Activated naive CD4-positive, alpha-beta T cell treated with anti-CD3 and anti-CD28 coated beads, Interleukin-2, amount 10 ng/mL, durations not matched to agents 7 days and 5 days (primary cell): ENCODE results near the gene BRIP1.

Source experiments
- CTCF ChIA-PET: fragments of 350-600 bp; sonication (Branson Sonifier 250); formaldehyde crosslinking; loops from one replicate; lab custom pipeline; 2021; ENCODE audit warnings: antibody characterized with exemption; lab: Charles Lee
- DNase-seq: peaks from one replicate; pipeline ENCODE4 v3.0.0-alpha.2; 2020
- H3K27ac Mint-ChIP-seq: one replicate; pipeline ENCODE4 v1.8.0; 2021; ENCODE audit warnings: mild to moderate bottlenecking, moderate library complexity, mixed read lengths
- H3K27me3 Mint-ChIP-seq: one replicate; pipeline ENCODE4 v1.8.0; 2021; ENCODE audit warnings: mild to moderate bottlenecking, mixed read lengths
- H3K36me3 Mint-ChIP-seq: one replicate; pipeline ENCODE4 v1.8.0; 2021; ENCODE audit warnings: mixed read lengths
- H3K4me1 Mint-ChIP-seq: one replicate; pipeline ENCODE4 v1.8.0; 2021; ENCODE audit warnings: mixed read lengths
- H3K4me3 Mint-ChIP-seq: one replicate; pipeline ENCODE4 v1.8.0; 2021; ENCODE audit warnings: mild to moderate bottlenecking, moderate library complexity, mixed read lengths
- H3K9me3 Mint-ChIP-seq: one replicate; pipeline ENCODE4 v1.8.0; 2021; ENCODE audit warnings: mixed read lengths

The BRIP1 gene

GRCh38 chr17:61659437-61659836 lies 203.9 kb downstream of the BRIP1 start:
- H3K27me3 Mint-ChIP-seq, result peaks cover 5% of the 10 kb centered on the region
- CTCF ChIA-PET, result no interaction called here

GRCh38 chr17:61658183-61658582 lies 205.1 kb downstream of the BRIP1 start:
- Mint-ChIP-seq H3K27ac (no peak overlapping the region), H3K9me3 (no peaks in the 10 kb centered on the region), H3K27me3 (peaks cover 4% of the 10 kb centered on the region), H3K4me3 (no peak overlapping the region), H3K4me1 (no peaks in the 10 kb centered on the region), H3K36me3 (no peaks in the 10 kb centered on the region)
- DNase-seq, result no peak
- CTCF ChIA-PET, result no interaction called here

More at GRCh38 chr17:61659437-61659836, 203.9 kb downstream of the BRIP1 start:
- Mint-ChIP-seq H3K36me3 (no peaks in the 10 kb centered on the region), H3K4me3 (no peak overlapping the region), H3K9me3 (no peaks in the 10 kb centered on the region), H3K27ac (no peak overlapping the region), H3K4me1 (no peaks in the 10 kb centered on the region)
- DNase-seq, result no peak

DNA sequence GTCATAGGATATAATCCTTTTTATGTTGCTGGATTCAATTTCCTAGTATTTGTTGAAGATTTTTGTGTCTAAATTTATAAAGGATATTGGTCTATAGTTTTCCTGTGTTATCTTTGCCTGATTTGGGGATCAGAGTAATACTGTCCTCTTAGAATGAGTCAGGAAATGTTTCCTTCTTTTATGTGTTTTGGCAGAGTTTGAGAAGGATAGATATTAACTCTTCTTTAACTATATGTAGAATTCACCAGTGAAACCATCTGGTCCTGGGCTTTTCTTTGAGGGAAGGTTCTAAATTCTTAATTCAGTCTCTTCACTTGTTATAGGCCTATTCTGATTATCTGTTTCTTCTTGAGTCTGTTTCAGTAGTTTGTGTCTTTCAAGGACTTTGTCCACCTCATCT lies 206.0 kb downstream of the BRIP1 start:
- no peak overlapping the region for H3K4me3 Mint-ChIP-seq
- H3K27ac Mint-ChIP-seq, result no peak overlapping the region
- DNase-seq, result no peak
- H3K36me3 Mint-ChIP-seq, result no peaks in the 10 kb centered on the region
- peaks cover 4% of the 10 kb centered on the region for H3K27me3 Mint-ChIP-seq
- no peaks in the 10 kb centered on the region for H3K9me3 Mint-ChIP-seq
- no peaks in the 10 kb centered on the region for H3K4me1 Mint-ChIP-seq
- CTCF ChIA-PET, result no interaction called here

- H3K4me3 Mint-ChIP-seq, result no peak overlapping the region
- H3K4me1 Mint-ChIP-seq, result no peaks in the 10 kb centered on the region
- CTCF ChIA-PET, result no interaction called here
- H3K9me3 Mint-ChIP-seq, result no peaks in the 10 kb centered on the region
- no peak for DNase-seq
- no peaks in the 10 kb centered on the region for H3K36me3 Mint-ChIP-seq
- no peak overlapping the region for H3K27ac Mint-ChIP-seq
- H3K27me3 Mint-ChIP-seq, result peaks cover 4% of the 10 kb centered on the region
Observed at GRCh38 chr17:61656721-61657217, 206.6 kb downstream of the BRIP1 start.

- Mint-ChIP-seq H3K36me3 (no peaks in the 10 kb centered on the region), H3K27me3 (no peaks in the 10 kb centered on the region), H3K4me3 (no peak overlapping the region), H3K4me1 (no peaks in the 10 kb centered on the region), H3K9me3 (no peaks in the 10 kb centered on the region), H3K27ac (no peak overlapping the region)
- no peak for DNase-seq
- CTCF ChIA-PET, result no interaction called here
Observed at GRCh38 chr17:61650749-61651148, 212.6 kb downstream of the BRIP1 start.

GRCh38 chr17:61648587-61648986 lies 214.7 kb downstream of the BRIP1 start:
- peaks cover 10% of the 10 kb centered on the region for H3K27me3 Mint-ChIP-seq
- H3K4me3 Mint-ChIP-seq, result no peak overlapping the region
- no peak for DNase-seq
- no peaks in the 10 kb centered on the region for H3K4me1 Mint-ChIP-seq
- CTCF ChIA-PET, result interaction anchor here (1.1 to 1.8 kb wide), 2 partner anchors 11 to 13 kb away, joined by 3 to 4 read pairs; no protein-coding TSS in a partner anchor
- no peaks in the 10 kb centered on the region for H3K36me3 Mint-ChIP-seq
- H3K9me3 Mint-ChIP-seq, result no peaks in the 10 kb centered on the region
- H3K27ac Mint-ChIP-seq, result no peak overlapping the region

GRCh38 chr17:61647047-61647446 lies 216.3 kb downstream of the BRIP1 start:
- Mint-ChIP-seq H3K27ac (no peak overlapping the region), H3K4me1 (no peaks in the 10 kb centered on the region), H3K4me3 (no peak overlapping the region), H3K27me3 (peaks cover 14% of the 10 kb centered on the region), H3K36me3 (no peaks in the 10 kb centered on the region), H3K9me3 (no peaks in the 10 kb centered on the region)
- CTCF ChIA-PET, result no interaction called here
- no peak for DNase-seq

DNA sequence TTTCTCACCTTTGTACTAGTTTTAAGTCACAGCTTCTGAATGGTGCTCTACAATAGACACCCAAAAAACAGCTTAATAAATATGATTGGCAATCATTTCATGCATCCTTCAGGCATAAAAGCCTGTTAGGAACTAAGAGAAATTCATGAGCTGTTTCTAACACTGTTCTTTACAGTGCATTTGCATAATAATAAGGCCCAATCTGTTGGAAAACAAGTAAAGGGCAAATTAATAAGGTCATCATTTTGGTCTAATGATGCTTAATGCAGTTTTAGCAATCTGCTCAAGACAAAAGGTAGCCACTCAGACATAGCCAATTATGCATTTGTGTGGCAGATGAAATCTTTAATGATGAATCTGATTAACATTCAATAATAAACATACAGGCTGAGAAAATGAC lies 216.8 kb downstream of the BRIP1 start:
- Mint-ChIP-seq H3K4me3 (no peak overlapping the region), H3K9me3 (no peaks in the 10 kb centered on the region), H3K27me3 (peaks cover 14% of the 10 kb centered on the region), H3K4me1 (no peaks in the 10 kb centered on the region), H3K36me3 (no peaks in the 10 kb centered on the region), H3K27ac (no peak overlapping the region)
- CTCF ChIA-PET, result no interaction called here
- no peak for DNase-seq

GRCh38 chr17:61645920-61646319 lies 217.4 kb downstream of the BRIP1 start:
- DNase-seq, result no peak
- CTCF ChIA-PET, result no interaction called here
- Mint-ChIP-seq H3K4me1 (no peaks in the 10 kb centered on the region), H3K4me3 (no peak overlapping the region), H3K36me3 (no peaks in the 10 kb centered on the region), H3K27ac (no peak overlapping the region), H3K9me3 (no peaks in the 10 kb centered on the region), H3K27me3 (peaks cover 14% of the 10 kb centered on the region)

DNA sequence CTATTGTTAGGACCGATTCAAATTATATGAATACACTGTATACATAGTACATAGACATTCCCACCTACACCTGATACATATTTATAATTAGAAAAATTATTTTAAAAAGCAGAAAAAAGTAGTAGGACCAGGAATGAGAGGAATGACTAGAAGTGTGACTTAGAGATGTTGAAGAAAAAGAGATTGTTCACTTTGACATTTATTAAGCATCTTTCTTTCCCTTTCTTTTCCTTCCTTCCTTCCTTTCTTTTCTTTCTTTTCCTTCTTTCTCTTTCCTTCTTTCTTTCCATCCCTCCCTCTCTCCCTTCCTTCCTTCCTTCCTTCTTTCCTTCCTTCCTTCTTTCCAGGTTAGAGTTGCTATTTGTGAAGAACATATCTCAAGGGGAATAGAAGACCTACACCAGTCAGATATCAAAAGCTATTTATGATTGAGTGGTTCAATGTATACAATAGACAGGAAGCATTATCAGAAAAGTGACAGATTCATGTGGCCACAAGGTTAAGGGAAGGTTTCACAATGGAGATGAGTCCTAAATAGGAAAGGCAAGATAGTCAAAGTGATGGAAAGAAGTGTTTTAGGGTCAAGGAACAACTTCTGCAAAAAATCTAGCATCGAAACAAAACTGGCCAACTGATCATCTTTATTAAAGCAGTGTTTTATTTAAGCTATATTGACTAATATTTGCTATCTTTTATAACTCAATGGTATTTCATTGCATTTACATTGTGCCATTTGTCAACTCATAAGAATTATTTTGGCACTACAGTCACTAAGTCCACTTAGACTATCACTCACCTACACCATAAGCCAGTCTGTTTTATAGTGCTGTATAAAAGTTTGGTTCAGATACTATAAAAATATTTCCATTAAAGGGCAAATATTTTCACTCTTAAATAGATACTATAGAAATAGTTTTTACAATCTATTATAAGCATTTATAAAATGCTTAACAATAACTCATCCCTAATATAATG lies 218.2 kb downstream of the BRIP1 start:
- Mint-ChIP-seq H3K27ac (no peak overlapping the region), H3K9me3 (no peaks in the 10 kb centered on the region), H3K4me3 (no peak overlapping the region), H3K4me1 (no peaks in the 10 kb centered on the region), H3K27me3 (peaks cover 14% of the 10 kb centered on the region), H3K36me3 (no peaks in the 10 kb centered on the region)
- CTCF ChIA-PET, result no interaction called here
- no peak for DNase-seq

DNA sequence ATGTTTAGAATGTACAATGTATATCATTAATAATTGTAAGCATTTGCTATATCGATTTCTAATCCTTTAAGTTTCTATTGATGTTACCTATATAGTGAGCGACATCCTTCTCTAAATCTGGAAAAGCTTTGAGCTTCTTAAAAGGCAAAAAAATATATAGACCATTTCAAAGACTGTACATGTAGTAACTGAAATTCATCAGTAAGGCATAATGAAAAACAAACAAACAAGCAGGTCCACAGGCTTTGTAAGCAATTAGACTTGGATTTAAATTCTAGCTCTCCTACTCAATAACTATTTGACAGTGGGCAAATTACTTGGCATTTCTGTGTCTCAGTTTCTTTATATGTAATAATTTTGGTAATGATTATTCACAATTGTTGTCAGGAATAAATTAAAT lies 220.6 kb downstream of the BRIP1 start:
- H3K4me1 Mint-ChIP-seq, result no peaks in the 10 kb centered on the region
- CTCF ChIA-PET, result interaction anchor here (1.1 to 1.4 kb wide), 2 partner anchors 71 to 467 kb away, joined by 3 read pairs; no protein-coding TSS in a partner anchor
- no peaks in the 10 kb centered on the region for H3K36me3 Mint-ChIP-seq
- H3K27me3 Mint-ChIP-seq, result peaks cover 20% of the 10 kb centered on the region
- no peaks in the 10 kb centered on the region for H3K9me3 Mint-ChIP-seq
- DNase-seq, result no peak
- H3K4me3 Mint-ChIP-seq, result no peak overlapping the region
- no peak overlapping the region for H3K27ac Mint-ChIP-seq

GRCh38 chr17:61641715-61642114 lies 221.6 kb downstream of the BRIP1 start:
- CTCF ChIA-PET, result interaction anchor here (1.1 to 1.4 kb wide), 2 partner anchors 72 to 468 kb away, joined by 3 read pairs; no protein-coding TSS in a partner anchor
- H3K9me3 Mint-ChIP-seq, result no peaks in the 10 kb centered on the region
- no peak overlapping the region for H3K27ac Mint-ChIP-seq
- H3K4me1 Mint-ChIP-seq, result no peaks in the 10 kb centered on the region
- no peak overlapping the region for H3K4me3 Mint-ChIP-seq
- peaks cover 29% of the 10 kb centered on the region for H3K27me3 Mint-ChIP-seq
- DNase-seq, result no peak
- H3K36me3 Mint-ChIP-seq, result no peaks in the 10 kb centered on the region

GRCh38 chr17:61641084-61641483 lies 222.2 kb downstream of the BRIP1 start:
- Mint-ChIP-seq H3K27ac (no peak overlapping the region), H3K4me3 (no peak overlapping the region), H3K36me3 (no peaks in the 10 kb centered on the region), H3K4me1 (no peaks in the 10 kb centered on the region), H3K9me3 (no peaks in the 10 kb centered on the region), H3K27me3 (peaks cover 29% of the 10 kb centered on the region)
- no peak for DNase-seq
- CTCF ChIA-PET, result no interaction called here

- Mint-ChIP-seq H3K4me1 (no peaks in the 10 kb centered on the region), H3K27me3 (peaks cover 26% of the 10 kb centered on the region), H3K4me3 (no peak overlapping the region), H3K9me3 (no peaks in the 10 kb centered on the region), H3K27ac (no peak overlapping the region), H3K36me3 (peaks cover 1% of the 10 kb centered on the region)
- CTCF ChIA-PET, result no interaction called here
- no peak for DNase-seq
Observed at GRCh38 chr17:61639818-61640217, 223.5 kb downstream of the BRIP1 start.

- peaks cover 1% of the 10 kb centered on the region for H3K36me3 Mint-ChIP-seq
- CTCF ChIA-PET, result interaction anchor here (0.6 to 1.4 kb wide), 2 partner anchors 11 to 471 kb away, joined by 3 to 4 read pairs; no protein-coding TSS in a partner anchor
- H3K4me1 Mint-ChIP-seq, result no peaks in the 10 kb centered on the region
- DNase-seq, result no peak
- H3K27me3 Mint-ChIP-seq, result peaks cover 26% of the 10 kb centered on the region
- no peaks in the 10 kb centered on the region for H3K9me3 Mint-ChIP-seq
- H3K4me3 Mint-ChIP-seq, result no peak overlapping the region
- no peak overlapping the region for H3K27ac Mint-ChIP-seq
Observed at GRCh38 chr17:61638087-61638486, 225.2 kb downstream of the BRIP1 start.
